ENCODE results near the gene ALDH1L1.

- TF ChIP-seq CTCF (IDR thresholded peaks at IDR 0.05) (no peak), POLR2A (IDR thresholded peaks at IDR 0.05) (no peak)
These were observed 121.7 kb downstream of the ALDH1L1 start for GRCh38 chr3:126058666-126059065.

Measured in body of pancreas (tissue), 4 donors.